ENCODE measurements around the gene LGR6.
A peak's percentile ranks its signal among the peaks of the same experiment; 100 is the strongest.
"Not testable (repeated sequence)": the region's sequence is repeated elsewhere in the genome, so short reads cannot be mapped to it uniquely, and the experiment has no call there.

LGR6 gene

DNA sequence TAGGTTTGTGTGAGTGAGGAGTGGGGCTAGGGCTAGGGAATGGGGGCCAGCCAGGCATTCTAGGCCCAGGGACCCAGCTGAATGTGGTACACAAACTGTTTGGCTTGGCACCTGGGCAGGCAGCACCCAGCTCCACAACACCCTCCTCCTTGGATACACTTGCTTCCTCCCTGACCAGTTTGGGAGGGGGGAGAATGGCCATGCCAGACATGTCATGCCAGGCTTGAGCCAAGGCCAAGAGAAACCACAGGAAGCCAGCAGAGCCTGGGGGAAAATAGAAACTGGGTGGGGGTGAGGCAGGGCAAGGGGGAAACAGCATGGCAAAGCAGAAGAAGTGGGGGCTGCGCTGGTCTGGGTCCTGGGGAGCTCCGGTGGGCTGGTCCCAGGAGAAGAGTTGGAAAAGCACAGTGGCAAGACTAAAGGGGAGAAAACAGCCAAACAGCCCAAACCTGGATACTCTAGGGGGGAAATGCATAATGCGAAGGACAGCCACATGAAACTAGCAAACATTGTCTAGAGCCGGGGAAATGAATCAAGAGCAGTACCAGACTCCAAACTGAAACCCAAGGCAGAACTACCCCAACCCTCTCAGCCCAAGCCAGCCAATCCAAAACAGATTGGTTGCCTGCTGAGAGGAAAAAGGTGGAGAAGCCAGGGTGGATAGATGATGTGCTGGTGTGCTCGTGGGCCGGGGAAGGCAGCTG is 47.9 kb downstream of the LGR6 start:
- DNase-seq, result no peak

DNA sequence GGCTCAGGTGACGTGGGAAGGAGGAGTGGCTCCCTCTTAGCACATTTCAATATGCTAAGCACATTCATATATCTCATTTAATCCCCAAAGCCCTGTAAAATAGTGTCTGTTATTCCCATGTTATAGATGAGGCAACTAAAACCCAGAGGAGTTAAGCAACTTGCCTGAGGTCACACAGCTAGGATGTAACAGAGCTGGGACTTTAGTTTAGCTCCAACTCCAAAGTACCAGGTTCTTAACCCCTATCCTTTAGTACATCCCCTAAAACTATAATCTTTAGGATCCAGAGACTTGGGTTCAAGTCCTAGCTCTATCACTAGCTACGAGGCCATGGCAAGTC is 48.5 kb downstream of the LGR6 start:
- DNase-seq, result no peak

DNA sequence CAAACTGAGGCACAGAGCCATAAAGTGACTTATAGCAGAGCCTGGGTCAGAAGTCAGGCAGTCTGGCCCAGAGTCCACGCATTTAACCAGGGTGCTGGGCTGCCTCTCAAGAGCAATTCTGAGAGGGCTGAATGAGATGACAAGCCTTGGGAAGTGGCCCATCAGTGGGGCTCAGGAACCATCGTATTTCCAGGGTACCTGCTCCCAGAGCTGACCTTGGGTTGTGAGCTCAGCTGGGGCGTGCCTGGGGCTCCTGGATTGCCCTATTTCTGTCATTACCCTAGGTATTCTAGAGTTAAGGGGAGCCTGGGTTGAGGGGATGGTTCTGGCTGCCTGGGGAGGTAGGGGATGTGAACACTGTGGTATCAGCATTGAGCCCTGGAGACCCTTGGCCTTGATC is 49.4 kb downstream of the LGR6 start:
- no peak for DNase-seq

DNA sequence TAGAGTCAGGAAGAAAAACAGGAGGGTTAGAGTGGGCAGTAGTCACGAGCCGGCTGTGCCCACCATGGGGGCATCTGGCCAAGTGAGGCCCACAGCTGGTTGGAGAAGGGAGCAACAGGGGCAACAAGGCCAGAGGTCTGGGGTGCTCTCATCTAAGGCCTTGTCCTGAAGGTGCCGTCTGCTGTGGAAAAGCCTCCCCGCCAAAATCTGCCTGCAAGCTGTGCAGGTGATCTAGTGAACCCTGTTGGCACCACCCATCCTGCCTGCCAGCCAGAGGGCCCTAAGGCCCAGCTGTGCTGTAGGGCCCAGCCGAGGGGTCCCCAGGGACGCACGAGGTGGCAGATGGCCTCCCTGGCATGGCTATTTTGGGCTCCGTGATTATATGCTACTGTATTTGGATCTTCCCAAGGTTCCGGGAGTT is 51.3 kb downstream of the LGR6 start:
- no peak for DNase-seq

DNA sequence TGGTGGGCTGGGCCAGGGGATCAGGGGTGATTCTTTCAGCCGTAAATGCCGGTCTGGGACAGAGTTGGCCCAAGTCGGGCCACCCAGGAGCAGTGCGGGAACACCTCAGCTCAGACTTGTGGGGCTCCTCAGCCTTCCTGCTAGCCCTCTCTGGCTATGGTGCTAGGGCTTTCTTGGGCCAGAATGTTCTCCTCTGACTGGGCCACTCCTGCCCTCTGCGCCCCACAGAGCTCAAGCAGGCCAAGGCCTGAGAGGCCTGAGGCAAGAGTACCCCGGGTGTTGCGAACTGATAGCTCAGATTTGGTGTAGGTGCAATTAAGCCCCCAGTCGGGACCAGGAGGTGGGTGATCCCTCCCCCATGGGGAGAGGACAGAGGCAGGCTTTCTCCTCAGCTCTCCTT is 51.8 kb downstream of the LGR6 start:
- DNase-seq, result no peak

DNA sequence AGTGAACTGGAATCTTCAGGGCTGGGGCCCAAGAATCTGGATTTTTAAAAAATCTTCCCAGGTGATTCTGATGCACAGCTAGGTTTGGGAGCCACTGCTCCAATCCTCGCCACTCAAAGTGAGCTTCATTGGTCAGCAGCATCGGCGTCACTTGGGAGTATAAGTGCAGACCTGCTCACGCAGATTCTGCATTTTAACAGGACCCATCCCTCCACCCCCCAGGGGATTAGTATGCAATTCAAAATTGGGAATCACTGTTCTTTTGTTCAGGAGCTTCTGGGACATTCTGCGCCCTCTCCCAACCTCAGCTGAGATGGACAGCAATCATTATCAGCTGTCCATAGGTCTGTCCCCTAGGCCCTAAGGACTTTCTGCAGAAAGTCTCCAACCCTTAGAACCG is 53.5 kb downstream of the LGR6 start:
- no peak for DNase-seq

DNA sequence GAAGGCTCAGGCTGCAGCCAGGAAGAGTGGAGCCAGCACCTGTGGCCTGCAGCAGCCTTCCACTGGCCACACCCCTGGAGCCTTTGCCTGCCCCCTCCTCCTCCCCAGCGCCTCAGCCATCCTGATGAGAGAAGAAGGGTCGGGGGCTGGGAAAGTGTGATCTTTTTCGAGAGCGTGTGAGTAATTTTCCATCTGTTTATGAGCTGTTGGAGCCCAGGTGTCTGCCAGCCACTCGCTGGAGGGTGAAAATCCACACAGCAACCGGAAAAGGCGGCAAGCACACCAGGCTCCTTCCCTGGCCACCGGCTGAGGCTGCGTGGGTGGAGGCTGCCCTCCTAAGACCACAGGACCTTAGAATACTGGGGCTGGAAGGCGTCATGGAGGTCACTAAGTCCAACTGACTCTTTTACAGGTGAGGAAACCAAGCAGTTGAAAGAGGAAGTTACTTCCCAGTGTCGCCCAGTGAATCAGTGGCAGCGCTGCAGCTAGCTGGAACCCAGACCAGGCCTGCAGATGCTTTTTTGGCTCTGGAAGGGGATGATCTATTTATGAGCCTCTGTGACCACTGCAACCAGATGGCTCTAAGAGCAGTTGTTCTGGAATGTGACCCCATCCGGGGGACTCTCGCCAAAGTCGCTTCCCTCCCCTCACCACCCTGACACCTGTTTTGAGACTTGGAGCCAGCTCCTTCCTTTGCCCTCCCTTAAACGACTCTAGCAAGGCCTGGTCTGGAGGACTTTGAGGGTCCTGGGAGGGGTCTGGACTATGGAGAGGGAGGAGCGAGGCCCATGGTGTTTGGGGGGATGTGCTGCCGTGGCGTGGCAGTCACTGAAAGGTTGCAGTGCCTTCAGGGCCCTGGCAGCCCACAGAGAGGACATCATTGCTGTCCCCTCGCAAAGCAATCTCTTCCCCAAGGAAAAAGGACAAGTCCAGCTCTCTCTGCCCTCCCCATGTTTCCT is 54.5 kb downstream of the LGR6 start:
- DNase-seq, result no peak

DNA sequence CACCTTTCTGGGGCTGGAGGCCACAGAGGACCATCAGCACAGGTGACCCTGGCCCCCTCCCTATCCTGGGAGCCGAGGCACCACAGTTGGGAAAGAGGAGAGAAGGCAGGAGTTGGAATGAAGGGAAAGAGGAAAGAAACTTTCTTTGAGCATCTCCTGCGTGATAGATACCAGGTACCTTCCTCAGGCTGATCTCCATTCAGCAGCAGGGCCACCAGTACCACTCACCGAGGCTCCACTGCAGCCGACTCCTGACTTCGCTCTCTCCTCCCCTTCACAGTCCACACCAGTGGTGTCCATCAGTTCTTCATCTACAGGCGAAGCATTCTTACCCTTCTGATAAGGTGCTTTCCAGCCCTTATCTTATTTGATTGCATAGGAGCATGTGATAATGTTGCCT is 55.3 kb downstream of the LGR6 start:
- DNase-seq, result no peak

DNA sequence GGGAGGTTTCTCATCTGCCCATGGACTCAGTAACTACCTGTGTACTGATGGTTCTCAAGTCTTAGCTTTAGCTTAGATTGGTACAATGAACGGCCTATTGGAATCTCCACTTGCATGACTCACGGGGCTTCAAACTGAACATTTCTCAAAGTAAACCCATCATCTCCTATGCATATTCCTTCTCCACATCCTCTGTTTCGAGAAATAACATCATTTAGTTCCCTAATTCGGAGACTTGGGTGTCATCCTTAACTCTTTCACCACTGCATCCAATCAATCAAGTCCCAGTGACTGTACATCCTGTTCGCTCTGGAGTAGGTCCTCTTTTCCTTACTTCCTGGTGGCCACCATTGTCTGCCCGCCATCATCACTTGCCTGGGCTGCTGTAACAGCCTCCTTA is 55.8 kb downstream of the LGR6 start:
- peak; percentile 64 for DNase-seq

DNA sequence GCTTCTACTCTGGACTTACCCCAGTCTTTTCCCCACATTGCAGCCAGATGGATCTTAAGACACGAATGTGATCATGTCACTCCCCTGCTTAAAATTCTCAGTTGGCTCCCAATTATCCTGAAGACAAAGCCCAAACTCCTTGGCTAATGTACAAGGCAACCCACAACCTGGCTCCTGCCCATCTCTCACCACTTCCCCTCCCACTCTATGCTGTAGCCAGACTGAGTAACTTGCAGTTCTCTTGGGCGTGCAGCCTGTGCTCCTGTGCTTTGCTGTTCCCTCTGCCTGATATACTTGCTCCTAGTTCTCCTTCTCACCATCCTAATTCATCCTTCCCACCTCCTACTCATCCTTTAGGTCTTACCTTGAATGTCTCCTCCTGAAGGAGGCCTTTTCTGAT is 56.2 kb downstream of the LGR6 start:
- DNase-seq, result peak; percentile 13

DNA sequence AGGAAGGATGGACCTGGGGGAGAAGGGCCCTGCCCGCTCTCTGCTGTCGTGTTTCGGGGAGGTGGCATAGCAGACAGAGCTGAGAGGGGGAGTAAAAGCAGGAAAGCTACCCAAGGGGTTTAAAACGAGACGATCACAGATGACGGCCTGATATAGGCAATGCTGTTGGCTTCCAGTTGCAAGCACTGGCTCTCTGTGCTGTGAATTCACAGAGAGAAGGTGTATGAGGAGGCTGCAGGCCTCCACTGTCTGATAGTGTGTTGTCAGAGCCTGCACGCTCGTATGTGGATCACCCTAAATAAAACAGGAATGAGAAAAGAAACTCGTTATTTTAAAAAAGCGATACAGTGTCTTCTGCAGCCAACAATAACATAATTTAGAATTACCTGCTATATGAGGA is 57.4 kb downstream of the LGR6 start:
- no peak for DNase-seq

DNA sequence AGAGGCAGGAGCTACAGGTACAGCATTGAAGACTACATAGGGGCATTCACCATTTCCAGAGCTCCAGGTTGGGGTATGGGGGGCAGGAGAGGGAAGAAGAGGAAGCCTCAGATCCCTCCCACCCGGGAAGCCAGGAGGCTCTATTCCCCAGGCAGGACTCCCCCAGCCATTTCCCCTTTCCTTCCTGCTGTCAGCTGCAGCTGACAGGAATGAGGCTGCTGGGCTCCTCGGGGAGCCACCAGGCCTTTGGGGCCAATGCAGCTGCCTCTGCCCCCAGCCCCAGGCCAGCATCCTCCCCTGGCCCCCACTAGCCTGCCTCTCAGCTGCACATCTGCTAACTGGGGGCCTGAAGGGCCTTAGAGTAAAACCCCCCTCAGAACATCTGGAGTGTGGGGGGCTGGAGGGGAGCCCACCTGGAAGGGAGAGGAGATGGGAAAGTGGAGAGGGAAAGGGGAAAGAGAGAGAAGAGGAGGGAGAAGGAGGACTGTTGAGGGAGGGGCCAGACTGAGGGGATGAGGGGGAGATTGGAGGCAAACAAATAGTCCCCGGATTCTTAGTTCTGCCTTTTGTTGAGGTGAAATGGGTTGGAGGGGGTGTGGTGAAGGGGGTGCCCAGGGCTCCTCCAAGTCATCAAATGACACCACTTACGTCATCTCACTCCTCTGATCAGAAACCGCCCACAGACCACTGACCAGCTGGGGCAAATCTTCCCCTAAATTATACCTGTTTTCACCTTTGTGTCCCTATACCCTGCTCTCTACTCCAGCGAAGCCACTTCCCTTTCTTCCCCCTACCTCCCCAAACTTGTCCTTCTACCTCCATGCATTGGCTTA is 58.0 kb downstream of the LGR6 start:
- no peak for DNase-seq

DNA sequence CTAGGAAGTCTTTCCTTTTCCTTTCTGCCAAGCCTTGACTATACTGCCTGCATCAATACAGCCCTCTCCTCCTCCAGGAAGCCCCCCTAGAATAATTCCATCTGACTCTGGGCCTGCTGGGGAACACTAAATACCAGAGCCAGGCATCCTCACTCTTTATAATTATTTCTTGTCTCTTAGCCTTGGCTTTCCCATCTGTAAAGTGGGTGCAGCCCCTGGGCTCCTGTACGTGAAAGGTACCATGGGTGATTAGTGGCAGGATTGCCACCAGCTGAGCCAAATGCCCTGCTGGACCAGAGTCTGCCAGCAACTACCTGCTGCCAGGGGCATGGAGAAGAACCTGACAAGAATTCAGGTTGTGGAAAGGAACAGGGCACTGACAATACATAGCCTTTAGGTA is 58.7 kb downstream of the LGR6 start:
- no peak for DNase-seq

DNA sequence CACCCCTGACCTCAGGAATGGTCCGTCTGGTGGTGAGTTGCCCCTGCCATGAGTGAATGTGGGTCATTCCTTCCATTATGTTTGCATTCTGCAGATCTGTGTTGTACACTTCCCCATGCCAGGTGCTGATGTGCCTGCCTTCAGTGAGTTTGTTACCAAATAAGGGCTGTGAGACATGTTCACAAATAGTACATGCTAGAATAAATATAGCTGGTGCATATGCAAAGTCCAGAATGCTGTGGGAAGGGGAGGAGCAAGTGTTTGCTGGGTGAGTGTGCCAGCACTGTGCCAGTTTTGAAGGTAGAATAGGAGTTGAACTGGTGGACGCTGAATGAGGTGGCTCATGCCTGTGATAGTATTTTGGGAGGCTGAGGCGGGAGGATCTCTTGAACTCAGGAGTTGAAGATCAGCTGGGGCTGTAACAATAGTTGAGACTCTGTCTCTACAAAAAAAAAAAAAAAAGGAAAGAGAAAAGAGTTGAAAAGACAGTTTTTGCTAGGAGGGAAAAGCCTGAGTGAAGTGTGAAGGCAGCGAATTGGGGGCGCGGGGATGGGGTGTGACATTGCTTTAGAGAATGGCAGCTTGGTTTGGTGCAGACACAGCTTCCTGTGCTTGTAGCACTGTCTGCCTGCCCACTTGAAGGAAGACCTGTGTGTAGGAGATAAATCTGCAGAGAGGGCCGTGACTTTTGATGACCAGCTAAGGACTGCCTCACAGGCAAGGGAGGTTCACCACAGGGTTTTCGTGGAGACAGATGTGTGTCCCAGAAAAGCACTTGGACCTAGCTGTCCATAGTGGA is 61.1 kb downstream of the LGR6 start:
- no peak for DNase-seq

DNA sequence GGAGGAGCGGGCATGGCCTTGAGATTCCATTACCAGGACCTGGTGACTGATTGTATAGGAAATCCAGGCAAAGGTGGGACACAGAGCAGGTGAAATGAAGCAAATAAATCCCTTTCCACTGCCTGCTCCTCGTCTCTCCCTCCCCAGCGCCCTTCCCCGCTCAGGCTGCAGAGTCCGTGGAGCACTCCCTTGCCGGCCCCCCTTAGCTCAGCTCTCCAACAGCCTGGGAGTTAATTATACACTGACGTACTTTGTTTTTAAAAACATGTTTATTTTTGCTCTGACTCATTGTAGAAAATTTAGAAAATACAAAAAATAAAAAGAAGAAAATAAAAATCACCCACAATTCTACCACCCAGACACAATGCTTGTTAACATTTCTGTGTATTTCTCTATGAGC is 61.7 kb downstream of the LGR6 start:
- no peak for DNase-seq

DNA sequence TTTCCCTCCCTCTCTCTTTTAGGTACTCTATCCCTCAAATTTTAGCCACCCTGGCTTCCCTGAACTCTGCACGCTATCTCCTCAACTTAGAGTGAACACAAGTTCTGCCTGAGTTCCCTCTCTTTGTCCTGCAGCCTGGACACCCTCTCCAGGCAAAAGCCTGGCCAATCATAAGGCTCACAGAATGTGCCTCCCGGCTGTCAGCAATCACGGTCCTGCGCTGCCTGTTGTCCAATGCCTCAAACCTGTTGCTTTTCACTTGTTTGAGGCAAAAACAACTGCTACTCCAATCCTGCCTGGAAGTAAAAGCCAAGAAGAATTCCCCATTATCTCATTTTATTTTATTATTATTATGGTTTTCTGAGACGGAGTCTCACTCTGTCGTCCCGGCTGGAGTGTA is 66.1 kb downstream of the LGR6 start:
- DNase-seq, result no peak

DNA sequence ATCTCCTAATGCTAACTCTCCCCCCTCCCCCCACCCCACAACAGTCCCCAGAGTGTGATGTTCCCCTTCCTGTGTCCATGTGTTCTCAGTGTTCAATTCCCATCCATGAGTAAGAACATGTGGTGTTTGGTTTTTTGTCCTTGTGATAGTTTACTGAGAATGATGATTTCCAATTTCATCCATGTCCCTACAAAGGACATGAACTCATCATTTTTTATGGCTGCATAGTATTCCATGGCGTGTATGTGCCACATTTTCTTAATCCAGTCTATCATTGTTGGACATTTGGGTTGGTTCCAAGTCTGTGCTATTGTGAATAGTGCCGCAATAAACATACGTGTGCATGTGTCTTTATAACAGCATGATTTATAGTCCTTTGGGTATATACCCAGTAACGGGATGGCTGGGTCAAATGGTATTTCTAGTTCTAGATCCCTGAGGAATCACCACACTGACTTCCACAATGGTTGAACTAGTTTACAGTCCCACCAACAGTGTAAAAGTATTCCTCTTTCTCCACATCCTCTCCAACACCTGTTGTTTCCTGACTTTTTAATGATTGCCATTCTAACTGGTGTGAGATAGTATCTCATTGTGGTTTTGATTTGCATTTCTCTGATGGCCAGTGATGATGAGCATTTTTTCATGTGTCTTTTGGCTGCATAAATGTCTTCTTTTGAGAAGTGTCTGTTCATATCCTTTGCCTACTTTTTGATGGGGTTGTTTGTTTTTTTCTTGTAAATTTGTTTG is 67.8 kb downstream of the LGR6 start:
- not testable (repeated sequence) for DNase-seq

DNA sequence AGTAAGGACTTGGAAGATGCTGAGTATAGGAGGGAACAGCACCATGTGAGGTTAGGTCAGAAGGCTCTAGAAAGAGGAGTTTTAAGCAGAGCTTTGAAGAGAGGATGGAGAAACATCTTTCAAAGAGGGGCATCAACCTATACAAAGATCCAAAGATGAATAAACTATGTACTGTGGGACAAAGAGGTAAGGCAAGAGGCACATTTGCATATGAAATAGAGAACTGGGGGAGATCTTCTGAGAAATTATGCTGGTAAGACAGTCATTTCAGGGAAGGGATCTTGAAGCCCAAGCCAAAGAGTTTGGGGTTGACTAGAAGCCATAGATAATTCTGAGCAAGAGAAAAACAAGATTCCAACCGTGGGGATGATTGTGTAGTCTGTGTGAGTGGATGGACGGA is 70.0 kb downstream of the LGR6 start:
- DNase-seq, result no peak

DNA sequence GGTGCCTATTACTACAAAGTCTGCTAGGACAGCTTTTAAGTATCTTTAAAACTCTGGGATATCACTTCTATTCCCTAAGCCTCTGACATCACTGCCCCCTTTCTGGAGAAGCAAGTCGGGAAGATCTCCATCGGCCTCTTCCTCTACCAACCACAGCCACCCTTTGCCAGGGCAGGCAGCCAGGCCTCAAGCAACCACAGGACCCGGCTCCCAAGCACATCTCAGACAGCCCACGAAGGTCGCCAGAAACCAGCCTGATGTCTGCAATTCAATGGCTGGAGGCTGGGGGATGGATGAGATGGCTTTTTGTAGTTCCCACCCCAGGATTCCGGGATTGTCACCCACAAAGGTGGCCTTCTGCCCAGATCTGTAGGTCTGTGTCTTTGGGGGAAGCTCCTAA is 70.7 kb downstream of the LGR6 start:
- no peak for DNase-seq

DNA sequence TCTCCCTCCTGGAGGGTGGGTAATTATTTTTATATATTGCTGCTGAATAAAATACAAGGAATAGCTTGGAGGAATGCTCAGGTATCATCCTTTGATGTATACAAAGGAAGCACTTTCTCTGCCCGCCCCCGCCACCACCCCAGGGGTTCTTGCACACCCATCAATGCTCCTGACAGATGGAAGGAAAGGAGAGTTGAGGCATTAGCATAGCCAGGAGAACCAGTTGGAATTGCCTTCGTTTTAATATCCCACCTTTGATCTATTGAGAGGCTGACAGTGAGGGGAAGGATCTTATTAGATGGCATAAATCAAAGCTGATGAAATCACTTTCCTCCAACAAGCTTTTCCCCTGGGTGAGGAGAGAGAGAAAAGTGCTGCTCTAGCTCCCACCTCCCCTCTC is 71.1 kb downstream of the LGR6 start:
- no peak for DNase-seq

DNA sequence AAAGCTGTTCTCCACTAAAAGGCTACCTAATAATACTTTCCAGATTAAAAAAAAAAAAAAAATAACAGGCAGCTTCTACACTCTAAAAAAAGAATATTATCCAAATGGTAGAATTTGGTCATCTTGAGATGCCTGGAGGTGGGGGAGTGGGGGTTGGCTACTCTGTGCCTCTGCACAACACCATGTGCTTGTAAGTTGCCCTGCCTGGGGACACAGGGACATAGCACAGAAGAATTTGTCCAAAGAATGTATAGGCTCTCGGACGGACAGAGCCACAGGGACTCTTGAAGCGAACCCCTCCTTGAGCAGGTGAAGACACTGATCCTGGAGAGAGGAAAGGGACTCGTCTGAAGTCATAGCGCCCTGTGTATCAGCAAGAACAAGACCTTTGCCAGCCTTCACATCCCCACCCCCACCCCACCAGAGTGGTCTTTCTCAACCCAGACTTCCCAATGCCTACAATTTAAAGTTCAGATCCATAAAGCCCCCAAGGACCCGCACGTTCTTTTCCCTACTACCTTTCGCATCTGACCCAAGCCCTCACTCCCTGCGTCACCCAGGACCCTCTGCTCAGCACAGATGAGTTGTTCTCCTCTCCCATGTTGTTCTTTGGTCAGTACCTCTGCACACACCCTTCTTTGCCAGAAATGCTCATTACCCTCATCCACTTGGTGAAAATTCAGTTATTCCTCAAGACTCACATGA is 72.6 kb downstream of the LGR6 start:
- no peak for DNase-seq
